GM10248 (cell line): Measurements from ENCODE around the gene MNS1.

Experiments
- CTCF ChIA-PET: fragments of 300-600 bp; sonication (Branson Sonifier 250); formaldehyde crosslinking; extraction: SDS; loops from one replicate; lab custom pipeline; 2021; ENCODE audit warnings: antibody characterized with exemption; lab: Yijun Ruan, JAX
- POLR2A ChIA-PET: fragments of 350-650 bp; sonication (Branson Sonifier 250); formaldehyde crosslinking; extraction: SDS; loops from one replicate; lab custom pipeline; 2020; ENCODE audit warnings: antibody characterized with exemption; lab: Yijun Ruan, JAX
- DNase-seq: peaks from one replicate; pipeline ENCODE4 v3.0.0; 2012; ENCODE audit errors: extremely low spot score
- TF ChIP-seq, protein P1 (sequence below): IDR thresholded peaks from 2 replicates; pipeline ENCODE4 v1.5.1; 2012; ENCODE audit warnings: mild to moderate bottlenecking, low read depth; ENCODE audit errors: extremely low read depth, missing control alignments, control extremely low read depth

Gene MNS1

DNA sequence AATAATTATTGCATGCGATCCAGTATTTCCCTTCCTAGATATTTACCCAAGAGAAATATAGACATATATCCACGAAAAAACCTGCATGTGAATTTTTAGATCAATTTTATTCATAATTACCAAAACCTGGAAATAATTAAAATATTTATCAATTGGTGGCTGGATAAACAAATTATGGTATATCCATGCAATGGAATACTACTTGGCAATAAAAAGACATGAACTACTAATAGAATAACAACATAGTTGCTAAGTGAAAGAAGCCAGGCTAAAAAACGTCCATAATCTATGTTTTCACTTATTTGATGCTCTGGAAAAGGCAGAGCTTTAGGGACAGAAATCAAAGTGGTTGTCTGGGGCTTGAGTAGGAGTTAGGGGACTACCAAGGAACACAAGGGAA, 79.0 kb downstream of the MNS1 start:
- no peak for DNase-seq
- CTCF ChIA-PET: no interaction called here
- TF ChIP-seq, protein P1, sequence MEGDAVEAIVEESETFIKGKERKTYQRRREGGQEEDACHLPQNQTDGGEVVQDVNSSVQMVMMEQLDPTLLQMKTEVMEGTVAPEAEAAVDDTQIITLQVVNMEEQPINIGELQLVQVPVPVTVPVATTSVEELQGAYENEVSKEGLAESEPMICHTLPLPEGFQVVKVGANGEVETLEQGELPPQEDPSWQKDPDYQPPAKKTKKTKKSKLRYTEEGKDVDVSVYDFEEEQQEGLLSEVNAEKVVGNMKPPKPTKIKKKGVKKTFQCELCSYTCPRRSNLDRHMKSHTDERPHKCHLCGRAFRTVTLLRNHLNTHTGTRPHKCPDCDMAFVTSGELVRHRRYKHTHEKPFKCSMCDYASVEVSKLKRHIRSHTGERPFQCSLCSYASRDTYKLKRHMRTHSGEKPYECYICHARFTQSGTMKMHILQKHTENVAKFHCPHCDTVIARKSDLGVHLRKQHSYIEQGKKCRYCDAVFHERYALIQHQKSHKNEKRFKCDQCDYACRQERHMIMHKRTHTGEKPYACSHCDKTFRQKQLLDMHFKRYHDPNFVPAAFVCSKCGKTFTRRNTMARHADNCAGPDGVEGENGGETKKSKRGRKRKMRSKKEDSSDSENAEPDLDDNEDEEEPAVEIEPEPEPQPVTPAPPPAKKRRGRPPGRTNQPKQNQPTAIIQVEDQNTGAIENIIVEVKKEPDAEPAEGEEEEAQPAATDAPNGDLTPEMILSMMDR: no peak
- POLR2A ChIA-PET: no interaction called here

DNA sequence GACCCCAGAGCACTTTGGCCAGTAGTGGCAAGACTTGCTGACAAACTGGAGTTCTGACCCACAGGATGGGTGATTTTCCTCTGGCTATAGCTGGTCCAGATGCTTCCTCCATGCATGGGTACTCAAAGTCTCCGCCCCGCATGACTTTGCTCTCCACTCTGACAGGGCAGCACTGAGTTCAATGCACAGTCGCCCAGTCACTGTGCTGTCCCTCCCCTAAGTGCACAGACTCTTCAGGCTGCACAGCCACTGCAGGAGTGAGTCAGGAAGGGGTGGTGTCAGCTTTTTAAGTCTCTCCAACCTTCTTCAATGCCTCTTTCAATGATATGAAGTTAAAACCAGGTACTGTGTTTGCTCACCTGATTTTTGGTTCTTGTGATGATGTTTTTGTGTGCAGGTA, 81.9 kb downstream of the MNS1 start:
- ChIA-PET POLR2A (no interaction called here), CTCF (no interaction called here)
- TF ChIP-seq, protein P1: no peak
- DNase-seq: no peak
